IPS DF 6.9 (cell line): Measurements from ENCODE around the gene PCNA.
A peak's percentile ranks its signal among the peaks of the same experiment; 100 is the strongest.

ENCODE experiments used
- DNase-seq: peaks from one replicate; pipeline ENCODE4 v3.0.0-alpha.2; 2013; ENCODE audit warnings: low read depth, low spot score
- H3K27ac ChIP-seq: one replicate; pipeline ENCODE4 v1.5.1; 2013; ENCODE audit warnings: low read length, control low read depth
- H3K27me3 ChIP-seq: 2 replicates; pipeline ENCODE4 v1.6.1; 2013; ENCODE audit warnings: mild to moderate bottlenecking, low read length; ENCODE audit not compliant: control insufficient read depth, insufficient read depth
- H3K36me3 ChIP-seq: 2 replicates; pipeline ENCODE4 v1.6.1; 2013; ENCODE audit warnings: low read length; ENCODE audit not compliant: control insufficient read depth, insufficient read depth
- H3K4me1 ChIP-seq: 2 replicates; pipeline ENCODE4 v1.6.1; 2013; ENCODE audit warnings: low read length; ENCODE audit not compliant: control insufficient read depth, insufficient read depth
- H3K4me3 ChIP-seq: 2 replicates; pipeline ENCODE4 v1.5.1; 2013; ENCODE audit warnings: mild to moderate bottlenecking, low read length
- H3K9me3 ChIP-seq: 2 replicates; pipeline ENCODE4 v1.6.1; 2013; ENCODE audit warnings: low read length, inconsistent platforms; ENCODE audit not compliant: control insufficient read depth, insufficient read depth
- WGBS: extraction: QIAGEN DNeasy Blood & Tissue Kit; methylation state at CpG from one replicate; pipeline ENCODE4 v1.1.7; 2013; ENCODE audit warnings: mixed read lengths, missing lambda C conversion rate; ENCODE audit not compliant: insufficient read length, insufficient coverage; 5-methylcytosine and 5-hydroxymethylcytosine counted together

Gene PCNA

DNA sequence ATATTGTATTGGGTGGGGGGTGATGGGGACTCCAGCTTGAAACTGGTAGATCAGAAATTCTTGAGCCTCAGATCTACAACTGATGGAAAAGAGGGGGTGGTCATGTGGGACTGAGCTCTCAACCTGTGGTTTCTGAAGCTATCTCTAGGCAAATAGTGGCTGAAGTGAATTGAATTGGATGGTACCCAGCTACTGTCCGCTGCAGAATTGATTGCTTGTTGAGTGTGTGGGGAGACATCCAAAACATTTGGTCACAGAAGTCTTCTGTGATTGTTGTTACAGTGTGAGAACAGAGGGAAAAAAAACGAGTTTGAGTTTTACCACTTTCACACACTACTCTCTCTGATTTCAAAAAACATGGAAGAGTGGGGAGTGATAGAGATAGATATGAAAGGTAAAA lies 21.9 kb upstream of the PCNA start:
- no peak for DNase-seq
- Histone ChIP-seq H3K27me3 (no peaks in the 10 kb centered on the region), H3K4me1 (no peaks in the 10 kb centered on the region), H3K36me3 (no peaks in the 10 kb centered on the region), H3K9me3 (no peaks in the 10 kb centered on the region), H3K4me3 (no peak overlapping the region), H3K27ac (no peak overlapping the region)
- WGBS: no CpG with 5 or more reads among the region's 2 CpGs

DNA sequence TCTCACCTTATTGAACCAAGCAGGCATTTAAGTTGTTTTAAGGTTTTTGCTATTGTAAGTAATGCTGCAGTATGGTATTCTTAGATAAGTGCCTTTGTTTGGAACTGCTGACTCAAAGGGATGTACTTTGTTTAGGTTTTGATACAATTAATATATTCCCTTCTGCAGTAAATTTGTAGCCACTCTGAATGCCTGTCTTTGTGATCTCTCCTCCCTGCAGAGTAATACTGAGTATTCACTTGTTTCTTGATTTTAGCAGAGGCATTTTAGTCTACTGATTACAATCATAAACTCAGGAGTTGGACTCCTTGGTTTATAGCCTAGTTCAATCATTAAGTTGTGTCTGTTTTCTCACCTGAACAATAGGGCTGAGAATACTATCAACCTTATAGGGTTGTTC lies 20.4 kb upstream of the PCNA start:
- Histone ChIP-seq H3K4me1 (no peaks in the 10 kb centered on the region), H3K9me3 (no peaks in the 10 kb centered on the region), H3K36me3 (no peaks in the 10 kb centered on the region), H3K27ac (no peak overlapping the region), H3K4me3 (no peak overlapping the region), H3K27me3 (no peaks in the 10 kb centered on the region)
- no peak for DNase-seq

DNA sequence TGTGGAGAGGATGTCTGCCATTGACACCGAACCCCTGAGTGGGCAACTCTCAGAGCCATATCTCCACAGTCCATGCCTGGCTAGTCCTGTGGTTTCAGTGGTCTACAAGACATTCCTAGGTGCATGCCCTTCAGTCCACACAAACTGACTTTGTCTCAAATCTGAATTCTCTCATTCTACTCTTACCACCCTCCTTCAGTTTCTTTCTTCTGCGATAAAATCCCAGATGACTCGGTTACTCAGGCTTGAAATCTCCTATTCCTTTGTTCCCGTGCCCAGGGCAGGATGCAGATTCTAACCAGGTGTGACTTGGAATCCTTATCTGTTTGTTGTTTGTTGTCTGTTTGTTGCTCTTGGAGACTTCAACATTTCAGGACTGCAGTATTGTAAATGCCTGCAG lies 16.3 kb upstream of the PCNA start:
- Histone ChIP-seq H3K4me1 (no peaks in the 10 kb centered on the region), H3K9me3 (no peaks in the 10 kb centered on the region), H3K36me3 (no peaks in the 10 kb centered on the region), H3K4me3 (no peak overlapping the region), H3K27ac (no peak overlapping the region), H3K27me3 (no peaks in the 10 kb centered on the region)
- no CpG with 5 or more reads among the region's 4 CpGs for WGBS
- DNase-seq: no peak

DNA sequence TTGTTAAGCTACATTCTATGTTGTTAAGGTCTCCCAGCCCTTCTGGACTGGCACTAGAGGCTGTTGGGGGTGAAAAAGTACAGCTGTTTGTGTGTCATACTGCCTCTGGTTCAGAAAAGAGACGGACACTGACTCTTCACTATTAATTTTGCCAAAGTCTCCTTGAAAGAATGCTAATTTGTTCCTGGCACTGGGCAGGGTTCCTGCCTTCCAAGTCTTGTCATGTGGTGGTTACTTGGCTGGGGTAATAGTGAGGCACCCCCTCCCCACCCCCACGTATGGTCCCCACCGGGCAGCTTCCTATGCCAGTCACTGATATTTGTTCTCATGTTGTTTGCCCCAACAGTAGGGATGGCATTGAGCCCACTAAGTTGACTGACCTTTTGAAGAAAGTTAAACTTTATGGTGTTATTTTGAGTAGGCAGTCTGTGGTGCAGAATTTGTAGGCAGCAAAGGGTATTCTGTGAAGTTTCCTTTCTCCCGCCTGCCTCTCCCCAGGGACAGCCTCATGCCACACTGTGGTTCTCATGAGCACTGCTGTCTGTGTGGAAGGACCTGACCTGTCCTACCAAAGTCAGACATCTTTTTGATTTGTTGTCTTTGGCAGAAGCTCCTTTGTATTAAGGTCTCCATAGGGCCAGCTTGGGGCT lies 15.7 kb upstream of the PCNA start:
- H3K4me1 ChIP-seq: no peaks in the 10 kb centered on the region
- H3K27me3 ChIP-seq: no peaks in the 10 kb centered on the region
- WGBS: no CpG with 5 or more reads among the region's 4 CpGs
- no peaks in the 10 kb centered on the region for H3K36me3 ChIP-seq
- DNase-seq: no peak
- H3K27ac ChIP-seq: no peak overlapping the region
- no peaks in the 10 kb centered on the region for H3K9me3 ChIP-seq
- no peak overlapping the region for H3K4me3 ChIP-seq

DNA sequence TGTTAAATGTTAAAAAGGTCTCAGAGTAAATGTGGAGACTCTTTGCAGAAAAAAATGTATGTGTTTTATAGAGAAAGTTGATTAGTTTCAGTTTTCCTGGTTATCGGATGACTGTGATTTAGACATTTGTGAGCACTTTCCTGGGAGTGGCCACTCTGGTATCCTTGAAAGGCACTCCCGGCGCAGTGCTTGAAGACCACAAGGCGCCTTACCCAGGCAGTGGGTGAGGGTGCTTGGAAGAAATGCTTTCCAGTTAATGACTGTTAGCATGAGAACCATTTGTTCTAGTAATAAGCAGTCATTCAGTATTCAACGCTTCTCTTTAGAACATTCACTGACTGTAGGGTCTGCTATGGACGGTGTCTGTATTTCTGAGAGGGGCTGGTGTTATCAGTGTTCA lies 14.2 kb upstream of the PCNA start:
- Histone ChIP-seq H3K27ac (no peak overlapping the region), H3K4me3 (no peak overlapping the region), H3K9me3 (no peaks in the 10 kb centered on the region), H3K36me3 (no peaks in the 10 kb centered on the region), H3K27me3 (no peaks in the 10 kb centered on the region), H3K4me1 (no peaks in the 10 kb centered on the region)
- WGBS: 100% methylated on average over 1 of the region's 6 CpGs
- no peak for DNase-seq

DNA sequence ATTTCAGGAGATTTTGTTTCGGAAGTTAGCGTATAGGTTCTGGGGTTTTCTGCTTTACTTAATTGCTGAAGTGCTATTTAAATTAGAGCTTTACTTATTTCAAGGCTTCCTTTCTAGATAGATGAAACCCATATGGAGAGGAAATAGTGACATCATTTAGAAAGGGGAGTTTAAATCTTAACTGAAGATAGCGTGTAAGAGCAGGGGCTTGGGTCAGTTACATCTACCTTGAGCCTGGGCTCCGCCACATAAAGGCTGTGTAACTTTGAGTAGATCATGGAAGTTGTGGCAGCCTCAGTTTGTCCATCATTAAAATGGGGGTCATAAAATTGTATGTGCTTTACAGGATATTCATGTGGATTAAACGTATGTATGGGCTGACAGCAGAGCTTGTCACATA lies 11.7 kb upstream of the PCNA start:
- H3K9me3 ChIP-seq: no peaks in the 10 kb centered on the region
- H3K4me1 ChIP-seq: 0 out of 2 replicates have a peak, but pooled peaks cover 3% of the 10 kb centered on the region
- WGBS: 100% methylated on average over 1 of the region's 5 CpGs
- no peak overlapping the region for H3K4me3 ChIP-seq
- H3K27ac ChIP-seq: no peak overlapping the region
- H3K36me3 ChIP-seq: no peaks in the 10 kb centered on the region
- H3K27me3 ChIP-seq: no peaks in the 10 kb centered on the region
- no peak for DNase-seq

DNA sequence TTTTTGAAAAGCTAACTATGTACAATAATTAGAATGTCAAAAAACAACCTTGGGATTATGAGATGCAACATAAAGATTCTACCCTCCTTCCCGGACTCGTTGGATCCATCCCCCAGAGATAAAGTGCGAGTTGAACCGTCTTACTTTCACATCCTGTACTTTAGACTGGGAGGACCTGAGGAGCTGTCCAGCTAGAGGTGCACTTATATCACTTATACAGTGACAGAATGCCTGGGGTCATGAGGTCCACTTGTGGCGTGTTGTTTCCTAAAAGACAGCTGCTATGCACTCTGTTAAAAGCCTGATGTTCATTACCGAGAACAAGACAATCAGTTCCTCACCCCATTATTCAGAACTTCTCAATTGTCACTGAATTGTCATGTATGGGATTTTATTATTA lies 9.1 kb upstream of the PCNA start:
- H3K36me3 ChIP-seq: no peaks in the 10 kb centered on the region
- H3K9me3 ChIP-seq: no peaks in the 10 kb centered on the region
- DNase-seq: no peak
- H3K4me1 ChIP-seq: 0 out of 2 replicates have a peak, but pooled peaks cover 3% of the 10 kb centered on the region
- H3K4me3 ChIP-seq: no peak overlapping the region
- H3K27me3 ChIP-seq: no peaks in the 10 kb centered on the region
- no peak overlapping the region for H3K27ac ChIP-seq
- WGBS: no CpG with 5 or more reads among the region's 6 CpGs

DNA sequence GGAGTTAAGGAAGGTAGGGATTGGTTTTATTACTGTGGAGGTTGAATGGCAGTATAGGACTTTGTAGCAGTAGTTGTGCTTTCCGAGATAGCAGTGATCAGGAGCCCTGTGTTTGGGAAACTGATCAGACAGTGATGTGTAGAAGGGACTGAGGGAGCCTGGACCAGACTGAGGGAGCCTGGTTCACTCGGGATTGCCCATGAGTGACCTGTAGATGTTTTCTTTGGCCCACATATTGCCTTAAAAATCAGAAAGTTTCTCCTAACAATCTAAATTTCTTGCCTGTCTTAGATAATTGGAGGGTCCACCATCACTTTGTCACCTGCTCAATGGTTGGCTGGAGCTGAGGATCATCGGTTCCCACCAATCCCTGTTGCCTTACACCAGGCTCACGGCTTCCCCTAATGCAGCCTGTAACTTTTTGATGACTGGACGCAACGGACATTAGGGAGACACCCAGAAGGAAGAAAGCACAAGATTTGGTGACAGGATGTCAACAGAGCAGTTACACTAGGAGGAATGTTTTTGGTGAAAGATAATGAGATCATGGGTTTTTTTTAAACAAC lies 8.2 kb upstream of the PCNA start:
- DNase-seq: no peak
- Histone ChIP-seq H3K27ac (no peak overlapping the region), H3K36me3 (no peaks in the 10 kb centered on the region), H3K9me3 (no peaks in the 10 kb centered on the region), H3K4me1 (0 out of 2 replicates have a peak, but pooled peaks cover 3% of the 10 kb centered on the region), H3K27me3 (no peaks in the 10 kb centered on the region), H3K4me3 (peak overlapping the region; percentile 91; the same call in 1 of the 2 replicates)
- WGBS: no CpG with 5 or more reads among the region's 6 CpGs

DNA sequence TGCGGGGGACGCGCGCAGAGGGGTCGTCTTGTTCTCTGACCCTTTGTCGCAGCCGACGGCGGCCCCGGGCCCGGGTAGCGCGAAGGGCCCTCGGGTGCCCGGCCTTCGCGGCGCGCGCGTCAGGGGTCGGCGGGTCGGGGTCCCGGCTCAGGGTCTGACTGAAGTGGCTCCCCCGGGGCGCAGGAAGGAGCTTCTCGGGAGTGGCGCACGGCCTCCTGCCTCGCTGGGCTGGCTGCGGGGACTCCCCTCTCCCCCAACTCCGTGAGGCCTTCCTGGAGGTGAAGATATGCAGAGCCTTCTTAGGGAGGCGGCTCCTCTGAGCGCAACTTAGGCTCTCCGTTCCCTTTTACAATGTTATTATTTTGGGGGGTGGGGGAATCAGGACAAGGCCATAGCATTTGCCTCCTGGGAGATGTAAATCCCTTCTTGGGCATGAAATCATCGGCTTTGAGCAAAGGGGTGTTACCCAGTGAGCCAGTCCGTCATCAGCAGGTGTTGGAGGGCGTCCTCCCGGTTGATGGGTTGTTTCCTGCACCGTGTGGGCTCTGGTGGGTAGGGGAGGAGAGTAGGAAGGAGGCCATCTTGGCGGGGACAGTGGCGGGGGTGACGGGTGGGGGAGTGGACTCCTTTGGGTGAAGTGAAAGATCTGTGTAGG lies 7.6 kb upstream of the PCNA start:
- Histone ChIP-seq H3K4me1 (0 out of 2 replicates have a peak, but pooled peaks cover 3% of the 10 kb centered on the region), H3K4me3 (peak overlapping the region; percentile 91), H3K36me3 (no peaks in the 10 kb centered on the region), H3K9me3 (no peaks in the 10 kb centered on the region), H3K27ac (no peak overlapping the region), H3K27me3 (no peaks in the 10 kb centered on the region)
- no peak for DNase-seq
- no CpG with 5 or more reads among the region's 44 CpGs for WGBS

DNA sequence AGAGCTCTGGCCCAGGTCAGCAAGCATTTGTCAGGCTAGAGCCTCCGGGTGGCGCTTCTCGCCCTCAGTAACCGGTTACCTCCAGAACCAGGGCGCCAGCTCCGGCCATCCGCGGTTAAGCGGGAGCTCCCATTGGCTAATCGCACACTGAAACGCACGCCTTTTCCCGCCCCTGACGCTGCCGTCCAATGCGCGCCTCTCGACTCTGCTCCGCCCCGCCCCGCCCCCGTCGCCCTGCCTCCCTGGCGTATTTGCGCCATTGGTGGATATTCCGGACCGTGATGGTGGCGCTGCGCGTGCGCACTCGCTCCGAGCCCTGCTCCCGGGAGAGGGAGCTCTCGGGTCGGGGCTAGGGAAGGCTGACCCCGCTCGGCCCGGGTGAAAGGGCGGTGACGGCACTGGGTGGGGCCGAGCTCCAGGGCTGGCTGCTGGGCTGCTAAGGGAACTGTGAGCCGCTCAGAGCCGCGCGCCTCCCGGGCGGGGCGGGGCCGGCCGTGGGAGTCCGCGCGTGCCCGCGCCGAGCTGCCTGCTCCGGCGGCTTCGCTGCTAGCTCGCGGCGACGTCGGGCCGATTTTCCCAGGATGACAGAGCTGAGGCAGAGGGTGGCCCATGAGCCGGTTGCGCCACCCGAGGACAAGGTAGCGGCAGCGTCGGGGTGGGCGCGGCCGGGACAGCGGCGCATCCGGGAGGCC lies 6.9 kb upstream of the PCNA start, which contains the start of gene CDS2:
Gene CDS2 (plus strand): TSS at position 497 of the 692 bp plus-strand sequence. CDS start 85 bp downstream, at position 582.
- 0 out of 2 replicates have a peak, but pooled peaks cover 3% of the 10 kb centered on the region for H3K4me1 ChIP-seq
- DNase-seq: peak; percentile 95
- no peaks in the 10 kb centered on the region for H3K9me3 ChIP-seq
- no CpG with 5 or more reads among the region's 78 CpGs for WGBS
- H3K27ac ChIP-seq: no peak within 1 kb of the TSS
- H3K27me3 ChIP-seq: no peaks in the 10 kb centered on the region
- peak within 1 kb of the TSS; percentile 91 for H3K4me3 ChIP-seq
- H3K36me3 ChIP-seq: no peaks in the 10 kb centered on the region
